ENCODE data around the gene TTC24.
A peak's percentile ranks its signal among the peaks of the same experiment; 100 is the strongest.
"Not testable (repeated sequence)": the region's sequence is repeated elsewhere in the genome, so short reads cannot be mapped to it uniquely, and the experiment has no call there.

Gene TTC24

DNA sequence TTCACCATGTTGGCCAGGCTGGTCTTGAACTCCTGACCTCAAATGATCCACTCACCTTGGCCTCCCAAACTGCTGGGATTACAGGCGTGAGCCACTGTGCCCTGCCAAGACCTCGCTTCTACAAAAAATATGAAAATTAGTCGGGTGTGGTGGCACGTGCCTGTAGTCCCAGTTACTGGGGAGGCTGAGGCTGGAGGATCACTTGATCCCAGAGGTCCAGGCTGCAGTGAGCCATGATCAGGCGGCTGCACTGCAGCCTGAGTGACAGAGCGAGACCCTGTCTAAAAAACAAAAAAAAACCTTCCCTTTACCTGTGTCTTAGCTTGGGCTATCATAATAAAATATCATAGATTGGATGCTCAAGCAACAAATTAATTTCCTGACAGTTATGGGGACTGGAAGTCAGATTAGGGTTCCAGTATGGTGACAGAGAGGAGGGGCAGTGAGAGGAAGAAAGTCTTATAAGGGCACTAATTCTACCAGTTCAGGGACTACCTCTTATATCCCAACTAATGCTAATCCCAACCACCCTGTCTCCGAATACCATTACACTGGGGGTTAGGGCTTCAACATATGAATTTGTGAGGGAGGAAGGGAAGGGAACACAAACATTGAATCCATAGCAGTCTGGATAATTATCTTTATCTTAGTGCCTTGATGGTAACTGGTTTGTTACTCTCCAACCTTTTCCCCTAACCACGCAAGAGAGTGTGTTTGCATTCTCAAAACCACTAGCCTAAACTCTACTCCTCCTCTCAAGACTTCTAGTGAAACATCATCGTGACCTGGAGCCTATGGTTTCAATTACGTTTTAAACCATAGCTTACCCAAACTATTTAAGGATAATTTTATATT, 11.0 kb downstream of the TTC24 start:
- DNase-seq = no peak

GRCh38 chr1:156591181-156591431, 11.6 kb downstream of the TTC24 start:
- no peak for DNase-seq

DNA sequence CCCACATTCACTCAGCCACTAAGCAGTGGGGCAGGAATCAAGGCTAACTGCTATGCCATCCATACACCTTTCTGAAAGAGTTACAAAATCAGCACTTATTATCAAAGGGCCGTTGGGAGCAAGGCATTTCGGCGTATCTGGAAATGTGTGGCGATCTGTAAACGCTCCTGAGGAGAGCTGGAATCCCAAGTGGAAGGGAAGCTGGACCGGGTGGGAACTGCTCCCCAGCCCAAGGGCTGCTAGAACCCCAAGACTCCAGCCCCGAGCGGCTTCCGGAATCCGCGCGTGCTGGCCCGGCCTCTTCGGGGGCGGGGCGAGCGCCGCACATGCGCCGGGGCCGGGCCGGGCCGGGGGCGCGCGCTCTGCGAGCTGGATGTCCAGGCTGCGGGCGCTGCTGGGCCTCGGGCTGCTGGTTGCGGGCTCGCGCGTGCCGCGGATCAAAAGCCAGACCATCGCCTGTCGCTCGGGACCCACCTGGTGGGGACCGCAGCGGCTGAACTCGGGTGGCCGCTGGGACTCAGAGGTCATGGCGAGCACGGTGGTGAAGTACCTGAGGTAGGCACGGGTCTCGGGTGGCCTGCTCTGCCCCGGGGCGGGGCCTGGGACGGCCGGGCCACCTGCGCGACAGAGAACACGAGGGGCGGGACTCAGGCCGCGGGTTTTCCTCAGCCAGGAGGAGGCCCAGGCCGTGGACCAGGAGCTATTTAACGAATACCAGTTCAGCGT, 12.1 kb downstream of the TTC24 start, which contains the start of gene NAXE:
Gene NAXE, plus strand, starts transcription at position 345 of the 726 bp plus-strand sequence. Its CDS starts 29 bp downstream, at position 374.
- peak; percentile 66 for DNase-seq

- DNase-seq = no peak
Measured at GRCh38 chr1:156592158-156592909, 12.8 kb downstream of the TTC24 start.

GRCh38 chr1:156592910-156593660, 13.6 kb downstream of the TTC24 start:
- no peak for DNase-seq

DNA sequence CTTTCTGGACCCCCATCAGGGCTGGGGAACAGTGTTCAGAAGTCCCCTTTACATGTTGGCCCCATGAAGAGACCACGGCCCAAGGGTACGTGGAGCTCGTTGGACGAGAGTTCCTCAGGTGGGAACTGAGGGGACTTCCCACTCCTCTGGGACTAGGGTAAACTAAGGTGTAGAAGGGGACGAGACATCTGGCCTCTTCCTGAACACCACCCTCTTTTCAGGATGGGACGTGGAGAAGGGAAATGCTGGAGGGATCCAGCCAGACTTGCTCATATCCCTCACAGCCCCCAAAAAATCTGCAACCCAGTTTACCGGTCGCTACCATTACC, 14.1 kb downstream of the TTC24 start:
- DNase-seq = no peak

GRCh38 chr1:156594190-156594589, 14.7 kb downstream of the TTC24 start:
- DNase-seq = no peak

DNA sequence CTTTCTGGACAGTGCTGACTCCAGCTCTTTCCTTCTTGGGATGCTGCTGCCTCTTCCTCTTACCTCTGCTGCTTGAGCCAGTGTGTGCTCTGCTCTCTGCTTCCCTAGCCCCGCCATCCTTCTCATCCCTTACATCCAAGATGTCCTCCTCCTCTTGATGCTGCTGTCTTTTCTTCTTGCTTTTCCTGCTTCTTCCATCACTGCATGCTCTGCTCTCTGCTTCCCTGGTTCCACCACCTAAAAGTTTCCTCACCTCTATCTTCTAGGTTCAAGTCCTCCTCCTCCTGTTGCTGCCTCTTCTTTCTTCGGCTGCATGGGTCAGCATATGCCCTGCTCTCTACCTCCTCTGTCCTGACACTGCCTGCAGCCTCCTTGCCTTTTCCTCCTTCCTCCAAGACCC, 15.5 kb downstream of the TTC24 start:
- no peak for DNase-seq

GRCh38 chr1:156596426-156596825, 16.9 kb downstream of the TTC24 start:
- DNase-seq = no peak

DNA sequence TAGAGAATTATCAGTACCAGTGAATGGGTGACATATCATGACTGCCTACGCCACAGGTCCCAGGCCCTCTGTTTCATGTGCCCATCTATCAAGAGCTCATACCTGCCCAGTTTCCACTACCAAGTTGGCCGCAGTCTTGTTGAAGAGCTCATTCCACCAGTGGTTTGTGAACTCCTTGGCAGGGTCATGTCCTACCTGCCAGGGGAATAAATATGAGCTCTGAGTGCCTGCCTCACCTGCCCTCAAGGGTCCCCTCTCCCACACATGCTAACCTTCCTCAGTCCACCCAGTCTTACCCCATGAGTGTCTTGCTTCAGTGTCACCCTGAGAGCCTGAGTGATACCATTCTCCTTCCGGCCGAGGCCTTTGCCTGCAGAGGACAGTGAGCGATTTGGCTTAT, 18.6 kb downstream of the TTC24 start:
- DNase-seq = no peak

- no peak for DNase-seq
Measured at GRCh38 chr1:156598731-156599432, 19.4 kb downstream of the TTC24 start.

DNA sequence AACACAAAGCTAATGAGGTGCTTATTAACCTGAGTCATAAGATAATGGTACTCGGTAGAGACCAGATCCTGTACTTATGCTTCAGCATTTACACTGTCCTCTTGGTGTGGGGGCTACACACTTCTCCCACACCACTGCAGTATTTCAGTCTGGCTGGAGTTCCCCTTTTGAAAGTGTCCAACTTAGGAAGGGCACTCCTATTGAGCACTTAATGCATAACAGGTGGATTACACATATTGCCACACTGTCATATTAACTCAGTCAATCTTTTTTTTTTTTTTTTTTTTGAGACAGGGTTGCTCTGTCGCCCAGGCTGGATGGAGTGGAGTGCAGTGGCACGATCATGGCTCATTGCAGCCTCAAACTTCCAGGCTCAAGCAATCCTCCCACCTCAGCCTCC, 20.3 kb downstream of the TTC24 start:
- no peak for DNase-seq

DNA sequence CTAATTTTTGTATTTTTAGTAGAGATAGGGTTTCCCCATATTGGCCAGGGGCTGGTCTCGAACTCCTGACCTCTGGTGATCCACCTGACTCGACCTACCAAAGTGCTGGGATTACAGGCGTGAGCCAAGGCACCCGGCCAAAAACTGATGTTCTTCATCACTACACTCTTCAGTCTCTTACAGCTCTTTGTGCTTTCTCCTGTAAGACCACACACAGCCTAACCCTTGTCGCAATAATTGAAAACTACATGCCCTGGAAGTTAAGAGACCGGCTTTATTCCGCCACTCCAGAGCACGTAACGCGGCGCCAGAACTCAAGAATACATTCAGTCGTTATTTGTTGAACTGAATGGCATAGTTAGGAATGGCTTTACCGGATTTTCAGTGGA, 21.2 kb downstream of the TTC24 start:
- DNase-seq = no peak

DNA sequence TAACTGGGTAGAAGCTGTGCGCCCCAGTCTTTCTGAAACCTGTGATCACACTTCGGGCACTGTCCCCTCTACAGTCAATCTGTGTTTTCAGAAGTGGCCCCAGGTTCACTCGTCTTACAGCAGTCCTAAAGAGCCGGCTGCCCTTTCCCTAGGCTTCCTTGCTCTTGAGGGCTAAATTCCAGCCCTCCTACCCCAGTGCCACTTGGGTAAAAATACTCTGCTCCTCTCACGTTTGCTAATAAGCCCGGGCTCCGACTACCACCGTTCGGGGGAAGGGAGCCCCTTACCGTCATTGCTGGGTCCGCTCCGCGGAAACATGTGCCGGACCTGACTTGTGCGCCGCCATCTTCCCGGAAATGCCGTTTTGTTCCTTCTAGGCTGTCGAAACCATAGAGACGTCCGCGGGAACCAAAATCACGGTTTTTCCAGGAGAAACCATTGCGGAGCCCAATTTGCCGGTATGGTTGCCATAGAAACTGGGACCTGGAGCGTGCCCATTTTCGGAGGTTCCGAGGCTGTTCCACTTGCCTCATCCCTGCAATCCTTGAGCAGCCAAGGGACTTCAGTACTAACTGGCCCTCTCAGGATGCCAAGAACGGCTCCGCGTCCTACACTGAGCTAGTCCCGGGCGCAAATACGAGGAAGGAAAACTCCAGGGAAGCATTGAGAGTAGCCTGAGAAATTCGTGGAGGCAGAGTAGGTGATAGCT, 21.8 kb downstream of the TTC24 start, which contains the start of gene GPATCH4:
Gene GPATCH4, minus strand, starts transcription at position 358 of the 709 bp plus-strand sequence.
- peak; percentile 93 for DNase-seq

- DNase-seq = no peak
Measured at GRCh38 chr1:156601892-156602291, 22.4 kb downstream of the TTC24 start.

GRCh38 chr1:156602557-156602993, 23.1 kb downstream of the TTC24 start:
- no peak for DNase-seq

GRCh38 chr1:156607344-156607743, 27.8 kb downstream of the TTC24 start:
- not testable (repeated sequence) for DNase-seq

DNA sequence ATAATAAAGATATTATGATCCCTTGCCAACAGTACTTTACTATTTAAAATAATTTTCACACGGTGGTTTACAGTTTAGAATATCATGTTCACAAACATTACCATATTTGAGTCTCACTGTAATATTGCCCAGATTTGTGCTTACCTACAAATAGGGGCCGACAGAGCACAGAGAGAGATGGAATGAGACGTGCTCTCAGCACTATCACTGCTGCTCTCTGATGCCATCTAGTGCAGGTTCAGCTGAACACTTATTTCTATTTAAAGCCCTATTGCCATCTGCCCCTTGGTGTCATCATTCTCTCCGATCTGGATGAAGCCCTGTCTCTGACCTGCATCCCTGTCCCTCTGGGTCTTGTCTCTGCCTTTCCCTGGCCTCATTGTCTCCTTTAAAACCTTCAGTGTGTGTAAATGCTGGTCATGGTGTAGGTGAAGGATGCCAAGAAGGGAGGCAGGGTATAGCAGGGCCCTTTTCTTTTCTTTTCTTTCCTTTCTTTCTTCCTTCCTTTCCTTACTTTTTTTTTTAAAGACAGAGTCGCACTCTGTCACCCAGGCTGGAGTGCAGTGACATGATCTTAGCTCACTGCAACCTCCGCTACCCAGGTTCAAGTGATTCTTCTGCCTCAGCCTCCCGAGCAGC, 28.6 kb downstream of the TTC24 start:
- DNase-seq = peak; percentile 66

DNA sequence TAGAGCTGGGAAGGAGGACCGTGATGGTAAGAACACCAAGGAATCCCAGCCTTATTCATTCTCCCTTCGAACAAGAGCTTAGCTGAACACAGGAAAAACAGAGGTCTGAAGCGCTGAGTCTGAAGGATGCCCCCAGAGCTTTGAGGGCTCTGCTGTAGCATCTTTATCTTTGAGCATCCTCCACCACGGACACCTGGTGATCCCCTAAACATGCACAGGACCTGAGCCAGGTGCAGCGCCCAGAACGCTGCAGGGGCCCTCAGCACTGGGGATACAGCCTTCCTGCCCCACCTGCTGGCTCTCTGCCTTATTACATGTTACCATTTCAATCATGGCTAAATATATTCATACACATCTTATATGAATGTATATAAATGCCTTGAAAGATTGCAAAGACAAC, 29.5 kb downstream of the TTC24 start:
- no peak for DNase-seq

DNA sequence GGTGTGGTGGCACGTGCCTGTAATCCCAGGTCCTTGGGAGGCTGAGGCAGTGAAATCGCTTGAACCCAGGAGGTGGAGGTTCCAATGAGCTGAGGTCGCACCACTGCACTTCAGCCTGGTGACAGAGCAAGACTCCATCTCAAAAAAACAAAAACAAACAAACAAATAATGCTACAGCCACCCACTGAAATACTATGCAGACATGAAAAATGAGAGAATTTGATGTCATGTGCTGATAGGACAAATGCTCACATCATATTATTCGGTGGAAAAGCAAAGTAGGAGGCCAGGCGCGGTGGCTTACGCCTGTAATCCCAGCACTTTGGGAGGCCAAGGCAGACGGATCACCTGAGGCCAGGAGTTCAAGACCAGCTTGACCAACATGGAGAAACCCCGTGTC, 30.5 kb downstream of the TTC24 start:
- not testable (repeated sequence) for DNase-seq

- no peak for DNase-seq
Measured at GRCh38 chr1:156612666-156613065, 33.1 kb downstream of the TTC24 start.
